HepG2 (cell line): ENCODE data around the gene LMX1B. TPM values are rescaled to one million over a fixed set of nuclear protein-coding genes. Genes with fewer than 3 reads are reported as not detected.
A peak's percentile ranks its signal among the peaks of the same experiment; 100 is the strongest.

ENCODE experiments used
- ATAC-seq: fragments of 200-7000 bp; cut with Tn5 transposase; 3 replicates; pipeline ENCODE4 v1.9.1; 2020; ENCODE audit warnings: mild to moderate bottlenecking, moderate library complexity
- BruUV-seq: library from RNA; stranded (reverse); fragments of 400-500 nt; replicated peaks from 2 replicates; lab custom pipeline; 2021; lab: Mats Ljungman, UMichigan
- CTCF ChIA-PET: fragments of 300-600 bp; formaldehyde crosslinking; extraction: SDS; loops from one replicate; lab custom pipeline; 2021; ENCODE audit warnings: low total read pairs, inconsistent platforms, low intra/inter-chr PET ratio; lab: Yijun Ruan, JAX
- POLR2A ChIA-PET: fragments of 350-600 bp; sonication (Branson Sonifier 250); formaldehyde crosslinking; loops from one replicate; lab custom pipeline; 2020; ENCODE audit warnings: antibody characterized with exemption, inconsistent platforms; lab: Yijun Ruan, JAX
- DNase-seq: peaks from one replicate; pipeline ENCODE4 v3.0.0-alpha.2; 2015; ENCODE audit warnings: low spot score
- FAIRE-seq: peaks from 3 replicates; lab custom pipeline; 2011; peaks lifted over from hg19 to GRCh38; lab: Jason Lieb, UNC
- H2AFZ ChIP-seq: one replicate; pipeline ENCODE4 v1.6.1; 2011; ENCODE audit warnings: low read length, inconsistent platforms
- H3K27ac ChIP-seq: fragments of 300-600 bp; 3 replicates; pipeline ENCODE4 v1.8.0; 2011; ENCODE audit warnings: mixed run types, mild to moderate bottlenecking, mixed read lengths, low read length, inconsistent platforms; ENCODE audit not compliant: insufficient read depth; ENCODE audit errors: extremely low read length
- H3K27me3 ChIP-seq, 2 experiments: fragments of 200-600 bp in 1 of 2; 2 replicates in 1 of 2; 3 replicates in 1 of 2; pipeline versions ENCODE4 v1.6.0 to v1.8.0; 2011; ENCODE audit warnings: low read length in 2 of 2, mild to moderate bottlenecking in 2 of 2, moderate library complexity in 2 of 2, inconsistent platforms in 1 of 2; ENCODE audit not compliant: insufficient read depth in 2 of 2, control insufficient read depth in 1 of 2
- H3K36me3 ChIP-seq, 2 experiments: fragments of 200-600 bp in 1 of 2; replicated peaks in 1 of 2; 2 replicates in 1 of 2; 3 replicates in 1 of 2; pipeline versions ENCODE4 v1.5.1 to v1.8.0; 2011; ENCODE audit warnings: low read length in 2 of 2, inconsistent platforms in 1 of 2; ENCODE audit not compliant: insufficient read depth in 2 of 2, control insufficient read depth in 1 of 2
- H3K4me1 ChIP-seq: 2 replicates; pipeline ENCODE4 v1.5.1; 2012; ENCODE audit warnings: low read length, inconsistent platforms; ENCODE audit not compliant: insufficient read depth
- H3K4me2 ChIP-seq: 2 replicates; pipeline ENCODE4 v1.6.0; 2011; ENCODE audit warnings: low read depth, low read length, inconsistent platforms
- H3K4me3 ChIP-seq, 3 experiments: fragments of 200-600 bp in 1 of 3; sonication (generic), shearing (Covaris generic) in 1 of 3; replicated peaks in 1 of 3; 2 replicates each; pipeline ENCODE4 v1.5.1; 2011 to 2016; ENCODE audit warnings: low read length in 3 of 3, inconsistent platforms in 2 of 3, low read depth in 2 of 3, mild to moderate bottlenecking in 2 of 3, control low read depth in 1 of 3, mixed read lengths in 1 of 3; ENCODE audit not compliant: insufficient read depth in 1 of 3
- H3K79me2 ChIP-seq: one replicate; pipeline ENCODE4 v1.6.1; 2011; ENCODE audit warnings: low read length, inconsistent platforms; ENCODE audit not compliant: insufficient read depth
- H3K9ac ChIP-seq: 2 replicates; pipeline ENCODE4 v1.6.0; 2011; ENCODE audit warnings: mild to moderate bottlenecking, low read depth, low read length, inconsistent platforms; ENCODE audit not compliant: insufficient read depth
- H3K9me3 ChIP-seq: 2 replicates; pipeline ENCODE4 v1.5.1; 2012; ENCODE audit warnings: mild to moderate bottlenecking, low read length
- H4K20me1 ChIP-seq: 2 replicates; pipeline ENCODE4 v1.6.0; 2011; ENCODE audit warnings: inconsistent platforms, mild to moderate bottlenecking, low read length, moderate library complexity; ENCODE audit not compliant: insufficient read depth
- KDM2A ChIP-seq: sonication (generic); formaldehyde crosslinking; IDR thresholded peaks from 2 replicates; pipeline ENCODE4 v1.4.0; 2020; ENCODE audit warnings: low read depth, missing genetic modification reagents, borderline replicate concordance
- MNT ChIP-seq: fragments of 450-650 bp; IDR thresholded peaks from 2 replicates; pipeline ENCODE4 v1.6.1; 2016
- PAWR ChIP-seq: sonication (generic); formaldehyde crosslinking; IDR thresholded peaks from 2 replicates; pipeline ENCODE4 v1.4.0; 2020; ENCODE audit warnings: missing genetic modification reagents, mild to moderate bottlenecking, borderline replicate concordance
- SMC3 ChIP-seq: IDR thresholded peaks from 2 replicates; pipeline ENCODE4 v1.6.1; 2011; ENCODE audit warnings: low read length, improper control_type of control experiment
- SRSF9 ChIP-seq: fragments of 200-400 bp; formaldehyde crosslinking; IDR thresholded peaks from 2 replicates; pipeline ENCODE4 v1.6.1; 2018; ENCODE audit warnings: borderline replicate concordance, mild to moderate bottlenecking, low read depth, low read length; ENCODE audit not compliant: insufficient read depth, poor library complexity, severe bottlenecking
- STAG1 ChIP-seq: sonication (generic); formaldehyde crosslinking; IDR thresholded peaks from 2 replicates; pipeline ENCODE4 v1.4.0; 2020; ENCODE audit warnings: missing genetic modification reagents
- U2AF1 ChIP-seq: fragments of 200-400 bp; formaldehyde crosslinking; optimal IDR thresholded peaks from 2 replicates; pipeline ENCODE3; 2017; ENCODE audit warnings: mild to moderate bottlenecking, low read depth, low read length
- ZBTB33 ChIP-seq: sonication (generic); formaldehyde crosslinking; IDR thresholded peaks from 2 replicates; pipeline ENCODE4 v1.4.0; 2020; ENCODE audit warnings: missing genetic modification reagents
- ZBTB34 ChIP-seq: sonication (generic); formaldehyde crosslinking; IDR thresholded peaks from 2 replicates; pipeline ENCODE4 v1.8.0; 2022; ENCODE audit warnings: mild to moderate bottlenecking, missing genetic modification reagents
- ZNF264 ChIP-seq: sonication (generic); formaldehyde crosslinking; IDR thresholded peaks from 2 replicates; pipeline ENCODE4 v1.4.0; 2020; ENCODE audit warnings: missing genetic modification reagents
- ZNF550 ChIP-seq: sonication (generic); formaldehyde crosslinking; IDR thresholded peaks from 2 replicates; pipeline ENCODE4 v1.4.0; 2020; ENCODE audit warnings: mild to moderate bottlenecking, missing genetic modification reagents, borderline replicate concordance
- WGBS: methylation state at CpG from one replicate; pipeline ENCODE4 v1.1.6; 2017; ENCODE audit warnings: low lambda C conversion rate; 5-methylcytosine and 5-hydroxymethylcytosine counted together
- in situ Hi-C: cut with HindIII; loops from 2 replicates; pipeline ENCODE4 v1.10.0; 2017; ENCODE audit warnings: low pct_unique_long_range_greater_than_20kb; ENCODE audit not compliant: extremely low pct_ligation_motif_present
- intact Hi-C: fragments of 100-400 bp; cut with micrococcal nuclease; formaldehyde crosslinking; loops from one replicate; pipeline ENCODE4 v1.10.0; 2022; ENCODE audit not compliant: unreplicated experiment
- polyA plus RNA-seq, 8 experiments: library from polyadenylated mRNA; depleted of rRNA in 3 of 8; stranded (reverse) in 7 of 8; unstranded in 1 of 8; fragments of >200 nt; fragmentation: Illumina TruSeq in 4 of 8; extraction: Trizol in 4 of 8; gene quantifications; 2 replicates each; pipeline versions ENCODE4 v1.2.1 to v1.2.3, GENCODE V29; 2011 to 2016; ENCODE audit warnings: low read depth in 4 of 8, missing spikeins in 1 of 8, mixed read lengths in 1 of 8; ENCODE audit not compliant: insufficient read depth in 1 of 8
- total RNA-seq, 5 experiments: library from RNA; depleted of rRNA; stranded (reverse); fragments of >200 nt; fragmentation: Illumina TruSeq; extraction: Trizol; gene quantifications; 2 replicates each; pipeline ENCODE4 v1.2.3, GENCODE V29; 2016; ENCODE audit warnings: low read depth in 1 of 5

The LMX1B gene
- total and polyA plus RNA-seq, 2 of the 13 experiments (the other 11 are each of a cell fraction or from before 2014, with no cell fraction given): not detected

GRCh38 chr9:126690431-126691051 lies 76.8 kb downstream of the LMX1B start (continued):
- TF ChIP-seq ZBTB33 (CRISPR knock-in tag) (0 out of 2 replicates have a peak, but pooled peaks have one; percentile 6), ZNF550 (CRISPR knock-in tag) (peak; percentile 59; the same call in 1 of the 2 replicates), ZNF264 (no peak), U2AF1 (no peak), SMC3 (peak; percentile 35; the same call in 1 of the 2 replicates), PAWR (CRISPR knock-in tag) (no peak), KDM2A (CRISPR knock-in tag) (peak; percentile 45; the same call in 1 of the 2 replicates), STAG1 (CRISPR knock-in tag) (peak; percentile 46), SRSF9 (no peak)

GRCh38 chr9:126692041-126692758 lies 78.5 kb downstream of the LMX1B start:
- intact Hi-C loops: no loop called here
- no peaks in the 10 kb centered on the region for H3K4me1 ChIP-seq
- H3K27me3 ChIP-seq: peaks cover 10 to 85% of the 10 kb centered on the region in 2 experiments; a peak in 4 of 5 replicates
- FAIRE-seq (no peak), ATAC-seq (no peak), DNase-seq (no peak)
- TF ChIP-seq MNT: peak; percentile 74
- no peak for TF ChIP-seq ZBTB34 (CRISPR knock-in tag)
- no peaks in the 10 kb centered on the region for H3K36me3 ChIP-seq
- no peak overlapping the region for H2AFZ ChIP-seq
- no peak overlapping the region for H3K27ac ChIP-seq
- in situ Hi-C loops: loop anchor here (5.0 kb wide), 1 partner anchor 80 kb away; the partner anchor contains the start of gene LMX1B
- no peaks in the 10 kb centered on the region for H3K9me3 ChIP-seq
- no TSS peak for BruUV-seq
- H3K9ac ChIP-seq: no peak overlapping the region
- ChIA-PET CTCF (no interaction called here), POLR2A (no interaction called here)
- peaks cover 5% of the 10 kb centered on the region; the same call in 1 of the 2 replicates for H4K20me1 ChIP-seq
- no peaks in the 10 kb centered on the region for H3K79me2 ChIP-seq
- WGBS: no CpG with 5 or more reads among the region's 20 CpGs
- H3K4me2 ChIP-seq: no peak overlapping the region
- no peak overlapping the region for H3K4me3 ChIP-seq
